MM.1S (cell line): ENCODE measurements around the gene CLSTN1.

Experiments
- CTCF ChIP-seq: fragments of 300-600 bp; sonication (generic); IDR thresholded peaks from 2 replicates; pipeline ENCODE4 v1.5.1; 2016; ENCODE audit warnings: antibody characterized with exemption, low read length, mixed read lengths
- EZH2 ChIP-seq: fragments of 300-600 bp; sonication (generic); optimal IDR thresholded peaks from 2 replicates; pipeline ENCODE3; 2017; ENCODE audit warnings: low read depth, mild to moderate bottlenecking, antibody characterized with exemption, low read length, mixed read lengths
- EZH2phosphoT487 ChIP-seq: fragments of 300-600 bp; sonication (generic); IDR thresholded peaks from 2 replicates; pipeline ENCODE4 v1.6.1; 2018; ENCODE audit warnings: antibody characterized with exemption, low read length

DNA sequence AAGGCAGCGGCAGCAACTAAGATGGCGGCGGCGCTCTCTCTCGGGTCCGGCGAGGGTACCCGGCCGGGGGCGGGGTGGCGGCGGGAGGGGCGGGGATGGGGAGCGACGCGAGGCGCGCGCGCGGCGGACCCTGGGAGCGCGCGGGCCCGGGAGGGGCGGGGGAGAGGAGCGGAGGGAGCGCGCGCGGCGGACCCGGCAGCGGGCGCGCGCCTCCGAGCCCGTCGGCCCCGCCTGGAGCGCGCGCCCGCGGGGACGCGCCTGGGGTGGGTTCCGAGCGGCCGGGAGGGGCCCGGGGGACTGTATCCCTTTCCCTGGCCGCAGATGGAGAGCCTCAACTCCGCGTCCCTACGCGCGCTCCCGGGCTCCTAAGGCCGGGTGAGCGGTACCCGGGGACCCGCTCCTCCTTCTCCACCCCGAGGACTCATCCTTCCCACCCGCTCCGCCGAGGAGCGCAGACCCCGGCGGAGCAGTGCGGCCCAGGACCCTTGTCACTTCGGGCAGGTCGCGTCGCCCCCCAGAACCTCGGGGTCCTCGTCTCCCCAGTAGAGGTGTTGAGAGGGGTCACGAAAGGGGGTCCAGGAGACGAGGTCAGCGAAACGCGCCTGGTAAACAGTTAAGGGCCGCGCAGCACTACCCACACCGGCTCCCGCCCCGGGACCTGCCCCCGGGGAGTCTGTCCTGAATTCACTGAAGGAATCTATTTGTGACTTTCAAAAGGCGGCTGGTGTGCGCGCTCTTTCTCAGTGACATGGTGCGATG lies at the start of gene CLSTN1:
- TF ChIP-seq CTCF, result no peak
- TF ChIP-seq EZH2, result no peak
- no peak for TF ChIP-seq EZH2phosphoT487
